NCI-H187 treated with DMSO at 0.1 percent for 48 hours (cell line): ENCODE data around the gene ELMO1.

Experiments used
- DNase-seq: peaks from one replicate; lab custom pipeline; 2025; lab: John Stamatoyannopoulos, UW

Gene ELMO1

DNA sequence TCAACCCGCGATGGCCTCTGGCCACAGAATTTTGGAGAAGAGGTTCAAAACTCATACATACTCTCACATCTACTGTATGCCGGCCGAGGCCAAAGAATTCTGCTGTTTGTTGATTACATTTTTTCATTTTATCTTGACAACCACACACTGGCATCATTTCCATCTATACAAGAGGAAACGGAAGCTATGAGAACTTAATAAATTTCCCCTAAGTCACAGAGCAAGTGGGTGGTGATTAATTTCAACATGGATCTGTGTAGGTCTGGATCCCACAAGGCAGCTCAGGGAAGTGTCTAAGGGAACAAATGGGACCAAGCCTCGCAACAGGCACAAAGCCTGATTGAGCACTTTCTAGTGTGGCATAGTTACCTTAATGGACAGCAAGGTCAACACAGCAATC, 18.0 kb downstream of the ELMO1 start:
- DNase-seq, result no peak

DNA sequence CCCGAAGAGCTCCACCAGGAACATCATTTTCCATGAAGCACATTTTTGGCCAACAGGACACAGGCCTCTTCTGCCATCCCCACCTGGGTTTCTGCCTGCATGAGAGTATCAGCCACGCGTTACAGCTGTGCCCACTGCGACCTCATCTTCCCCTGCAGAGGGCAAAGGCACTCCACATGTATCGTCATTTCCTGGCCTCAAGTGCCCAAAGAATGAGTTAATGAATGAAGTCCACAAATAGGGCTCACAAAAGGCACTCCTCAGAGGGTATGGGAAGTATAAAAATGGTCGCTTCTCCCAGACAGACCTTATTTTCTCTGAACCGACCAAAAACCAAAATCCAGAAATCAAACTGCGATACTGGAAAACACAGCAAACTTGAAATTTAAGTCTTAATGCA, 18.5 kb downstream of the ELMO1 start:
- DNase-seq, result no peak

DNA sequence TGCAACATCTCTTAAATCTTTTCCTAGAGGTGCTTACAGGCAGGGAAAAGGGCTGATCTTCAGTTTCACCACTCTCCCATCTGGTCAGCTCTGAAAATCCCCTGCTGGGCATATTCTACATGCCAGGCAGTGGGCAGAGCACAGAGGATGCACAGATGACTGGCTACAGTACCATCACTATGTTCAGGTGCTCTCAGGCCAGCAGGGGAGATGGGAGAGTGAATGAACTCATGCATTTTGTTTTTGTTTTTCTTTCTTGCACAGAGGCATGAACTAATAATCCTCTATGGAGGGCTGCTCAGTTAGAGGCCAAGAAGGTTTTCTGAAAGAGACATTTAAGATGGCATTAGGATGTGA, 19.3 kb downstream of the ELMO1 start:
- DNase-seq, result no peak

DNA sequence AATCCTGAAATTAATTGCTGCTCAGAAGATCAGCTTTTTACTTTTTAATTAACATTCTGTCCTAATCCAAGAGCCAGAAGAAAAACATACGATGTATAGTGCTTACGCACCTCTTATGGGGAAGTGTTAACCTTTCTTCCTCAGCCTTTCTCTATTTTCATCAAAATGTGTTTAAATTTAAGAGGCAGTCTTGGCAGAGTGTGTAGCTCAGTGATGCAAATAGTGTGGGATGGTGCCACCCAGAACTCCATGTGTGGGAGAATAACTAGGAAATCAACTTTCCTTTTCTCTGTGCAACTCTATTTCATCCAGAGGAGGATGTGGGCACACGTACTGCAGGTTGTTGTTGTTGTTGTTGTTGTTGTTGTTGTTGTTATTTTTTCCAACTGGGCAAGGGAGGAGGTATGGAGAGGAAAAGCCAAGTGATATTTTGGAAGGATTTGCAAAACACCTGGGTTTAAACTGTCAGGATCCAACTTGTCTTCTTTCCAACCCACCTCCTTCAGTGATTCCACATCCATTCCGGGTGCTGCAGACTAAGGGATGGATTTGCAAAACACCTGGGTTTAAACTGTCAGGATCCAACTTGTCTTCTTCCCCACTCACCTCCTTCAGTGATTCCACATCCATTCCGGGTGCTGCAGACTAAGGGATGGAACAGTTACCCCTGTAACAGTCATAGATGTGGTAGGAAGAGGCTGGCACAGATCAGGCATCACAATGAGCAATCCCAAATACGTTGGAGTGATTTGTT, 19.8 kb downstream of the ELMO1 start:
- no peak for DNase-seq

DNA sequence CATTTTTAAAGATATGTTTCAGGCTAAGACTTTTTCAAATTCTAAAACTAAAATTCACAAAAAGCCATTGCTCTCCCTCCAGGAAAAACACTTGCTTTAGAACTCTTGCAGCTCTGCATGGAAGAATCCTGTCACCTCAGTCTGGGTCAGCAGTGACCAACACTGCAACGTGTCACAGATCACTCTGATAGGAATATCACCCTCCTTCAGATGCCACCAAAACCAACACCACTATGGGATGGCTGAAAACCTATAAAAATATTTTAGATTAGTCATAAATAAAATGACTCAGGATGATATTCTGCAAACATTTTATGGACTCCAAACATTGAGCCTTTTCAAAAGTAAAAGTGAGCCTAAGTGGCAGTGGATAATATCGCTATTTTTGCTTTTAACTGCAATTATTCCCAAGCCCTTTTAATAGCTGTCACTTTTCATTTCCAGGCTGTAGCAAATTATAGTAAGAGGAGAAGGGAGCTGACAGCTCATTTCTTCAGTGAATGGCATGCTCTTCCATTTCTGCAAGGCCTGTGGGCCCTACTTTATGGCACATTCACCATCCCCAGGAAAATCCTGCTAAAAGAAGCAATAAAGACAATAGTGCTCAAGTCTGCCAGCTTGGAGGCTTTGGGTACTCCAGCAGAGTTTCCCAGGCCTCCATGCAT, 21.3 kb downstream of the ELMO1 start:
- DNase-seq, result no peak

DNA sequence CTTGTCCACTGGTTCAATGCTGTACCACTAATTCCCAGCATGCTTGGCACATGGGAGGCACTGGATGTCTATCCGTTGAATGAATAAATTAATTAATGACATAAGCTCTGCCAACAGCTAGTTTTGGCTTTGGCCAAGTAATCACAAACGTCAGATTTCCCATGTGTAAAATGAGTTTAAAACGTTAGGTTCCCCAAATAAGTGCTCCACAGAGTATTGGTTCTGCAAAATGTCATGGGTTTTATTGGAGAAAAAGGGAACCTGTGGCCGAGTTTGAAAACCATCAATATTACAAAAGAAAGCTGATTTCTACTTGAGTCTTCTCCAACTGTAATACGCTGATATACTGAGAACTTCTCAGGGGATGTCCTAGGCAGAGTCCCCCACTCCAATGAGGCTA, 23.2 kb downstream of the ELMO1 start:
- no peak for DNase-seq

DNA sequence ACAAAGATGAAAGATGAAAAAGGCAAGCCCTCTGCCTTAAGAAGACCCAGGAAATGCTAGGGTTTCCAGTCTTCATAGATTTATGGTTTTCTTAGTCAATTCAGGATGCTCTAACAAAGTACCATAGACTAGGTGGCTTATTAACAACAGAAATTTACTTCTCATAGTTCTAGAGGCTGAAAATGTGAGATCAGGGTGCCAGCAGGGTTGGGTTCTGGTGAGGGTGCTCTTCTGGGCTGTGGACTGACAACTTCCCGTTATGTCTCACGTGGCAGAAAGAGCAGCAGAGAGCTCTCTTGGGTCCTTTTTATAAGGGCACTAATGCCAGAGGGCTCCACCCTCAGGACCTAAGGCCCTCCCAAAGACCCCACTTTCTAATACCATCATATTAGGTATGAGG, 23.7 kb downstream of the ELMO1 start:
- DNase-seq, result no peak

DNA sequence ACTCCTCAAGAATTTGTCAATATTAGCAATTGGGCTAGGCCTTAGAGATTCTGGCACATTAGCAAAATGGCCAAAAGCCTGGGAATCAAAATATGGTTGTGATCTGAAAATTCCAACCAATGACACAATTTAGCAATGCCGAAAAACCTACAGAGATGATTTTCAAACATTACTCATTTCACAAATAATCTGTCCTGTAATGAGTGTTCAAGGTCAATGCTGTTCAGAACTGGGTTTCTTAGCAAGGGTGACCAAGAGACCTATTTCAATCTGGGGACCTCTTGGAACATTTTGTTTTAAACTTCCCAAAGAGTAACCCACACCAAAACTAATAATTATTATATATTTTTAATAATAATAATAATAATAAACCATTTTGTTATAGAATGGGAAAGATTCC, 24.1 kb downstream of the ELMO1 start:
- no peak for DNase-seq

DNA sequence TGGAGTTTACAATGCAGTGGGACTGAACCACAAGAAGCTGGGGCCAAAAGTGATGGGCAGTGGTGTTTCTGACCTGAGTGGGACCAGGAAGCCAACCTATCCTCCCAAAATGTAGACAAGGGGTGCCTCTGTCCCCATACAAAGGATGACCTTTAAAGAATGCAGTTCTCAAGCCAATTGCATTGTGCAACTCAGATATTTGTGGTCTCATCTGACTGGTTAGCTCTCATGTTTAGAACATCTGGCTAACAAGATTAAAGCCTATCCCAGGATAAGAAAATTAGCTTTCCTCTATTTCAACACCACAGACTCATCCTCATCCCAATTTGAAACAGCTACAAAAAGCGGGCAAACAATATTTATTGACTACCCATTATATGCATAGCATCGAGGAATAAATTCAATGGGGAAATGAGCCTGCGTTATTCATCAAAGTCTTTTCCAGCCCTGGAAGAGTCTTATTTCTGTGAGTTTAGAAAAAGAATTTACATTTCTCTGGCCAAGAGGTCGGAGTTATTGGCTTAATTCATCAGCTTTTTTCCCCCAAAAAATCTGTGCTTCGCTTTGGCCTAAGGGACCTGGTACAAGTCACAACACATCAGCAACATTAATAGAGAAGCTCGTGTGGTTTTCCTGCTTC, 26.7 kb downstream of the ELMO1 start:
- DNase-seq, result no peak

DNA sequence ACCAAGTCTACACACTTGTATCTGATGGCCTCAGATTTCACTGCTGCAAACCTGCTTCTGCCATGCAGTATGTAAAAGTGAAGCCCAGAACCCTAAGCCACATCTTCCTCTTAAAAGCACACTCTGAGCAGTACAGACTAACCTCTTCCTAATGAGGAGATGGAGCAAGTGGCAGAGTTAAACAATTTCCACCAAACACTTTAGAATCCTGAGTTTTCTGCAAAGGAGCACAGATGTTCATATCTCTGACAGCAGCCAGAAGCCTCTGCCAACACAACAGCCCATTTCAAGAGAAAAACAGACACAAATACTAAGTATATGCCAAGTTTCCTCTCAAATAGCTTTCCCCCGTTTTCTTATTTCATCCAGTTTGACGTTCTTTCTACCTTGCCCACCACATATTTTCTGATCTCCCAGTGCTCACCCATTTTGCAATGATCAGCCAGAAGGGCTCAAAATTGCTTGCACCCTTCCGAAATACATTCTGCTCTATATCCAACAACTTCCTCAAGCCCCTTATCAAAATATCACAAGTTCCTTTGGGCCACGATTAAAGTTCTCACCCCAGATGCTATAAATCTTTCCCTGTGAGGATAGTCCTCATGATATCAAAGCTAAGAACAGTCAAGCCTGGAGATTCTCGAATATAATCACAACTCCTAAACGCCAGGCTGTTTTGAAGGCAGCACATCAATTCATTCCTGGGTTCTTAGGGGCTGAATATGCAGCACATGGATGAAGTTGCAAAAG, 27.5 kb downstream of the ELMO1 start:
- DNase-seq, result no peak

DNA sequence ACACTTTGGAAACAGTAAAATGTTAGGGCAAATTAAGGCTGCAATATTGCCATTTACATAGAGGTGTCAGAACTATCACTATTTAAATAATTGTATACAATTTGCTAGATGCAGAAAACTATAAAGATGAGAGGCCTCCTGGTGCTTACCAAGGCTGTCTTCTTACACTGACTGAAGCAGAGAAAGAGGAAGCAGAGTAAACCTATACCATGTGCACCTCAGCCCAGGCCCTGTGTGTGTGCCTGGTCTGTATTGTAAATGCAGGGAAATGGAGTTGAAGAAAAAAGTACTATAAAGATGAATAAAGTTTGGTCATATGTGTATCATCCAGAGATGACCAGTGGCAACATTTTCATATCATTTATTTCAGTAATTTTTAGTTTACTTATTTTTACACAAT, 29.2 kb downstream of the ELMO1 start:
- no peak for DNase-seq

DNA sequence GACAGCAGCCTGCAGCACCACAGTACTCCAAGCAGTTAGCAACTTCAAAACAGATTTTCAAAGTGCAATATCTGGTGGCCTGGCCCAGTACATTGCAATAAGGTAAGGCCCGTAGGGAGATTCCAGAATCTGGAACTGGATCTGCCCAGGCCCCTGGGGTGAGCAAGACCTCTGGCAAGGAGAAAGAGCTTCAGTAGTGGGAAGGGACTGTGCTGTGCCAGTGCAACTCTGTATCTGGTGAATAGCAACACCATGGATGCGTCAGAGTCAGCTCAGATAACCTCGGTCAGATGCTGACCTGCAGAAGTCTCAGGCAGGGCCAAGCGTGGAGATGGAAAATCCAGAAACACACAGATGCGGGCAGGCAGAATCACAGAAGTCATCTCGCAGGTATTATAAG, 30.3 kb downstream of the ELMO1 start:
- no peak for DNase-seq

DNA sequence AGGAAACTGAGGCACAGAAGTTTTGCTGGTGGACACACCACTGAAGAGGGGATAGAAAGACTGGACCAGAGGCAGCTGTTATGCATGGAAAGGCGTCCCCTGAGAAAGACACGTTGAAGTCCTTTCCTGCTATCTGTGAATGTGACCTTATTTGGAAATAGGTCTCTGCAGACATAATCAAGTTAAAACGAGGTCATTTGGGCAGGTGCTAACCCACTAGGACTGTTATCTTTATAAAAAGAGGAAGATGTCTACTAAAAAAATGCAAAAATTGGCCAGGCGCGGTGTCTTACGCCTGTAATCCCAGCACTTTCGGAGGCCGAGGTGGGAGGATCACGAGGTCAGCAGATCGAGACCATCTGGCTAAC, 31.6 kb downstream of the ELMO1 start:
- no peak for DNase-seq

DNA sequence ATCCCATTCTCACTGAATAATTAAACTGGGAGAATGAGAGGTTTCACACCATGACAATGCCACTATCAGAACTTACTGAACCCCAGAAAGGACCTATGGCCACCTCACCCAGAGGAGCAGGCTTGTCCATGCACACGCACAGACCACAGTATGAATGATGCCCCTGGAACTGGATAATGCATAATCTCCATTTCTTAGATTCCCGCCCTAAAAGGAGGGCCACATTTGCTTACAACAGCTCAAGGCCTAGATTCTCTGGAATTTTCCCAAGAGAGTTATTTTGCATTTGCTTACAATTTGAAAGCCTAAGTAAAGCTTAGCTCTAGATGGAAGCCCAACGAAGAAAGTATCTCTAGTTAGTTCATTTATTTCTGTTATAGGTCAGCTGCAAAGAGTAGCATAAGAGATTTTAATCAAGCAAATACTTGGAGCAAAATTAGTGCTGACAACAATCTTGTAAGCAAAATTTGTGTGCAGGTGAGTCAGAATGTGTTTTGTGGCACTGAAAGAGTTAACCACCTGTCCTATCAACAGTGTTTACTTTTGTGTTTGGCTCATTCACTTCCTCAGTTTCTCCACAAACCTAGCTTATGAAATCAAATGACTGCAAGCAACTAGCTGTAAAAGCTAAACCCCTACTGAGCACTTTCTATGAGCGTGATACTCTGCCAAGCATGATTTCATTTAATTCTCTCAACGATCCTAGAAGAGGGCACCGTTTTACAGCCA, 32.1 kb downstream of the ELMO1 start:
- DNase-seq, result no peak

DNA sequence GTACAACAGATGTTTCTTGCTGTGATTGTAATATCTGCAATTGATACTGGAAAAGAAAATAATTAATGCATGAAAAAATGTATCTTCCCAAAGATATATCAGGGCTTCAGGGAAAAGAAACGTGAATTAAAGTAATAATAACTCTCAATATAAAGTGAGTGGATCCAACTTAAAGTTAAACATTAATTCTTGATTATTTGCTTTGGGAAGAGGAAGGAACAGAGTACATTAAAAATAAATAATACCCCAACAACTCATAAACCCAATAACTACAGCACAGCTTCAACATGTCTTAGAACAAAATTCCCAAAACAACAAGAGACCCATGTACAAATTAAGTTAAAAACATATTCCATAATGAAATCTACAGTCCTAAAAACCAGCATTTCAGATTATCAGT, 33.0 kb downstream of the ELMO1 start:
- DNase-seq, result no peak

DNA sequence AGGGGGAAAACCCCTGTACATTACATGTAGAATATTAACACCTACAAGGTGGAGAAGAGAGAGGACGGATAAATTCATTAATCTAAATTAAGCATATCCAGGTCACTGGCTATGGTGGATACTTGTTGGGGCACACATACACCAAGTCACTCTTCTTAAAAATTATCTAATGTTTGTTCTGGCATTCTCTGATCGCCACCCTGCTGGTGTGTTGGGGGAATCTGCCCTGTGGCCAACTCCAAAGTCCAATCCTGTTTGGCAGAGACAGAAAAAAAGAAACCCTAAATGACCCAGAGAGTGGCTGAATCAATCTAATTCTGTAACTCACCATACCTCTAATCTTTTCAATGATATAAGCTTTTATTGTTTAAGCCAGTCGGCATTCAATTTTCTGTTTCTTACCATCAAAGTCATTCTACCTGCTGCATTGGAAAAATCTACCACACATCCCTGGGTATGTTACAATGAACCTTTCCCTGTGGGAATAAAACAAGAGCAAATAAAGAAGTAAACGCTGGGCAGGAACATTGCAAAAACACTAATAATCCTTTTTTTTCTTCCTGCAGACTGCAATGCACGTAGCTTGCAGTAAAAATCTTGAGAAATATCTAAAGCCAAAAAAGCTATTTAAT, 34.2 kb downstream of the ELMO1 start:
- DNase-seq, result no peak

DNA sequence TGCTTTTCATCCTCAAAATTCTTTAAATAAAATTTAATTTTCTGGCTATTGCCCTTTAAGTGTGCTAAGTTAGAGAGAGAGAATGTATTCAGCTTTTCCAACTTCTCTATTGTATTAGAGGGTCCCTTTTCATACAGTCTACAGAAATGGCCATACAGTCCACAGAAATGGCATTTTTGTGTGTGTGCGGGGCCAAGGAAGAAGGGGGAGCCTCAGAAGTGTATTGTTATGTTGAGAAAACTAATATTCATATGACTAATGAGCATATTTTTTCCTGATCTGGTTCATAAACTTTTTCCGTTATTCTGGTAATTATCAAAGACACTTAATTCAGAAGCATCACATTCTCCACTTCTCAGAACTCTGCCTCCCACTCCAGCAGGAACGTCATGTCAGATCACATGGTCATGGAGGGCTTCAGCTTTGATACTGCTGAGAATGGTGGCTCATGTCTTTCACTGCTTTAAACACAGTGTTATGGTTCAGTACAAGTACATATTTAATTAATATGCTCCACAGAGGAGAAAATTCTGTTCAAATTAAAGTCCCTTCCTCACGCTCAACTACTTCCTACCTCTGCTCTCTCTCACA, 37.1 kb downstream of the ELMO1 start:
- DNase-seq, result no peak

DNA sequence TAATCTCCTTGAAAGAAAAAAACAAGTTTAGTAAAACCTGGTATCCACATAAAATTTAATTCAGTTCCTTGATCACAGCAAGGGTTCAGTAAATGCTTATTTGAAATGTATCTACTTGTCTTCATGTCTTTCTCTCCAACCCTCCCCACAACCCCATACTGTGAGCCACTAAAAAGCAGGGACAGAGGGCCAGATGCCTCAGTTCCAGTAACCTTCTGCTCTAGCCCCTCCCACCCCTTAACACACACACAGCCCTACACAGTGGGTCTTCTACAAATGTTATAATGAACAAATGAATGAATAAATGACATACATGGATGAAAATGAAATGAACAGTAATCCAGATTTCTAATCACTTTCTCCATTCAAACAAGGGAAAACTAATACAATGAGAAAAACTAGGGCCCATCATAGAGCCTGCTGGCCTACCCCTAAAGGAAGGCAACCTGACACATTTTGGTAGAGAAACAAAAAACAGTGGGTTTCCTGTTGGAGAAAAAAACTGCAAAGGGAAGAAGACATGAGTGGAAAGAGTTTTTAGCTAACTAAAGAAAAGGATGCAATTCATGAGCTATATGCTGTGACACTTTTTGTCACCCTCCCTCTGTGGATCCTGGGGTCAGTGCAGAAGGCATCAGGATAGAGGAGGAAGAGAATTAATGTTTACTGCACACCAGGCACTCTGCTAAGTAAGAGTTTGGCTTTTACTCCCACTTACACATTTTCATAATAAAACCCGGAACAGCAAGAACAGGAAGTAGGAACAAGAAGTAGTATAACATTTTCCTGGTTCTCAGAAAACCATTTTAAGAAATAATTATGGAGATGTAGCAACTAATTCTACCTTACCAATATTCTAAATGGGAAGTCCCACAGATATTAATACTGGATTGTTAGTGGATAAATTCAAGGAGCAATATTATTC, 38.1 kb downstream of the ELMO1 start:
- DNase-seq, result no peak

DNA sequence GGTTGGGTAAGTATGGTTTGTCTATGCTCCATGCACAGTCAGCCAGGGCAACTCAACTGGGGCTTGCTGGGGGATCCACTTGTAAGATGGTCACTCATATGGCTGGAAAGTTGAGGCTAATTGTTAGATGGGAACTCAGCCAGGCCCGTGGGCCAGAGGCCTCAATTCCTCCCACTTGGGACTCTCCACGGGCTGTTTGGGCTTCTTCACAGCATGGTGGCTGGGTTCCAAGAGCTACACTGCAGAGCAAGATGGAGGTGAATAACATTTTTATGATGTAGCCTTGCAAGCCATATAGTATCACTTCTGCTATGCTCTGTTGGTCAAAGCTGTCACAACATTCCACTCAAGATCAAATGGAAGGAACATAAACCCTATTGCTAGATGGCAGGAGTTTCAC, 39.2 kb downstream of the ELMO1 start:
- no peak for DNase-seq
